Activated naive CD4-positive, alpha-beta T cell treated with anti-CD3 and anti-CD28 coated beads, Interleukin-2, amount 50 U/mL, for 24 hours (primary cell): ENCODE data around the gene PRKN.

Experiments
- H3K27ac Mint-ChIP-seq: one replicate; pipeline ENCODE4 v1.8.0; 2021; ENCODE audit warnings: mild to moderate bottlenecking, mixed read lengths
- H3K27me3 Mint-ChIP-seq: one replicate; pipeline ENCODE4 v1.8.0; 2021; ENCODE audit warnings: mixed read lengths
- H3K36me3 Mint-ChIP-seq: one replicate; pipeline ENCODE4 v1.8.0; 2021; ENCODE audit warnings: mixed read lengths
- H3K4me1 Mint-ChIP-seq: one replicate; pipeline ENCODE4 v1.8.0; 2021; ENCODE audit warnings: mixed read lengths
- H3K4me3 Mint-ChIP-seq: one replicate; pipeline ENCODE4 v1.8.0; 2021; ENCODE audit warnings: mild to moderate bottlenecking, mixed read lengths
- H3K9me3 Mint-ChIP-seq: one replicate; pipeline ENCODE4 v1.8.0; 2021; ENCODE audit warnings: mixed read lengths

Gene PRKN

GRCh38 chr6:161458201-161458951 is 1269.2 kb downstream of the PRKN start:
- no peak overlapping the region for H3K27ac Mint-ChIP-seq
- H3K4me1 Mint-ChIP-seq = peaks cover 7% of the 10 kb centered on the region
- no peaks in the 10 kb centered on the region for H3K36me3 Mint-ChIP-seq
- no peak overlapping the region for H3K4me3 Mint-ChIP-seq
- H3K27me3 Mint-ChIP-seq = no peaks in the 10 kb centered on the region
- H3K9me3 Mint-ChIP-seq = no peaks in the 10 kb centered on the region

DNA sequence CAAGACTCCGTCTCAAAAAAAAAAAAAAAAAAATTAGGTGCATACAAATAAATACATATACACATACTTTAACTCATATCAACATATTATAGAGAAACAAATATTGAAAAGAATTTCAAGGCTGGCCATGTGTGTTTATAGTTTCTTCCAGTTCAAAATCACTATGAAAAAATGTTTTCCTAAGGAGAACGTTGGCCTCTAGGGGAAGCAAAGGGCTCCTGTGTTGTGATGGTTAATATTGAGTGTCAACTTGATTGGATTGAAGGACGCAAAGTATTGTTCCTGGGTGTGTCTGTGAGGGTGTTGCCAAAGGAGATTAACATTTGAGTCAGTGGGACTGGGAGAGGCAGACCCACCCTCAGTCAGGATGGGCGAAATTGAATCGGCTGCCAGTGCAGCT is 1271.7 kb downstream of the PRKN start:
- peaks cover 7% of the 10 kb centered on the region for H3K4me1 Mint-ChIP-seq
- no peak overlapping the region for H3K4me3 Mint-ChIP-seq
- H3K27ac Mint-ChIP-seq = no peak overlapping the region
- no peaks in the 10 kb centered on the region for H3K9me3 Mint-ChIP-seq
- no peaks in the 10 kb centered on the region for H3K27me3 Mint-ChIP-seq
- no peaks in the 10 kb centered on the region for H3K36me3 Mint-ChIP-seq

- H3K4me3 Mint-ChIP-seq = no peak overlapping the region
- no peaks in the 10 kb centered on the region for H3K27me3 Mint-ChIP-seq
- H3K36me3 Mint-ChIP-seq = no peaks in the 10 kb centered on the region
- no peak overlapping the region for H3K27ac Mint-ChIP-seq
- H3K9me3 Mint-ChIP-seq = no peaks in the 10 kb centered on the region
- H3K4me1 Mint-ChIP-seq = no peaks in the 10 kb centered on the region
Observed at GRCh38 chr6:161453558-161453957, 1274.0 kb downstream of the PRKN start.

DNA sequence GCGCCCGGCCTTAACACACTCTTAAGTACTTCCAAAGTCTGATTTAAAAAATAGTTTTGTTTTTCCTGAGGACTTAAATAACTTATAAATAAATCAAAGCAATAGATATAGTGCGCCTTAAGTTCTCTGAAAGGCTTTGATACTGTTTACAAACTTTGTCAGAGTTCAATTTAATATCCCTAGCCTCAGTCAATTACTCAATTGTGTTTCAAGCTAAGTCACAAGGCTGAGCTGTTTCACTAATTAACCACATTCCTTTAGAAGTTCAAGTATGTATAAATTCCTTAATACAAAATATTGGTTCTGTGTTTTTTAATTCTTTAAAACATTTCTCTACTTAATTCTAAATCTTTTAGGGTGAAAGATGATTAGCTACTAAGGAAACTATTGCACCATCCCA is 1275.3 kb downstream of the PRKN start:
- Mint-ChIP-seq H3K4me1 (no peaks in the 10 kb centered on the region), H3K36me3 (no peaks in the 10 kb centered on the region), H3K9me3 (no peaks in the 10 kb centered on the region), H3K27me3 (no peaks in the 10 kb centered on the region), H3K27ac (no peak overlapping the region), H3K4me3 (no peak overlapping the region)

- Mint-ChIP-seq H3K27me3 (no peaks in the 10 kb centered on the region), H3K4me1 (no peaks in the 10 kb centered on the region), H3K36me3 (no peaks in the 10 kb centered on the region), H3K27ac (no peak overlapping the region), H3K9me3 (no peaks in the 10 kb centered on the region), H3K4me3 (no peak overlapping the region)
Observed at GRCh38 chr6:161449521-161449920, 1278.0 kb downstream of the PRKN start.

DNA sequence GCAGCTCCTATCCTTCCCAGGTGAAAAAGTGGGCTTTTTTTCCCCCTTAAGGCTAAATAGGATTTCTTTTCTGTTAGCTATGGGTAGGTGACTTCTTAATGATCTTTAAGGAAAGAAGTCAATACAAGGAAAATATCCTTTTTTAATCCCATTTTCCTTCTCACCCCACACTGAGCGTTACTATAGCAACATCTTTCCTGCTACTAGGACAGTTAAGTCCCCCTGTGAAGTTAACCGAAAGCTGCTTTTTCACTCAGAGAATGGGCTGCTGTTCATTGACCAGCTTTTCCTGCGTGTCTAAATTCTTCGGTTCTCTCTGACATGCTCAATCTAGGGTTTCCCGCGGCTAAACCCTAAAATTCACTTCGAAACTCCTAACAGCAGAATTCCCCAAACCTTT is 1280.6 kb downstream of the PRKN start:
- H3K4me3 Mint-ChIP-seq = no peak overlapping the region
- no peak overlapping the region for H3K27ac Mint-ChIP-seq
- H3K27me3 Mint-ChIP-seq = no peaks in the 10 kb centered on the region
- H3K9me3 Mint-ChIP-seq = no peaks in the 10 kb centered on the region
- H3K36me3 Mint-ChIP-seq = no peaks in the 10 kb centered on the region
- no peaks in the 10 kb centered on the region for H3K4me1 Mint-ChIP-seq

- no peak overlapping the region for H3K4me3 Mint-ChIP-seq
- no peak overlapping the region for H3K27ac Mint-ChIP-seq
- H3K27me3 Mint-ChIP-seq = no peaks in the 10 kb centered on the region
- H3K36me3 Mint-ChIP-seq = no peaks in the 10 kb centered on the region
- H3K4me1 Mint-ChIP-seq = no peaks in the 10 kb centered on the region
- no peaks in the 10 kb centered on the region for H3K9me3 Mint-ChIP-seq
Observed at GRCh38 chr6:161446296-161446925, 1281.2 kb downstream of the PRKN start.

GRCh38 chr6:161445021-161445799 is 1282.4 kb downstream of the PRKN start:
- H3K36me3 Mint-ChIP-seq = no peaks in the 10 kb centered on the region
- H3K4me3 Mint-ChIP-seq = no peak overlapping the region
- no peaks in the 10 kb centered on the region for H3K4me1 Mint-ChIP-seq
- no peak overlapping the region for H3K27ac Mint-ChIP-seq
- no peaks in the 10 kb centered on the region for H3K27me3 Mint-ChIP-seq
- no peaks in the 10 kb centered on the region for H3K9me3 Mint-ChIP-seq

DNA sequence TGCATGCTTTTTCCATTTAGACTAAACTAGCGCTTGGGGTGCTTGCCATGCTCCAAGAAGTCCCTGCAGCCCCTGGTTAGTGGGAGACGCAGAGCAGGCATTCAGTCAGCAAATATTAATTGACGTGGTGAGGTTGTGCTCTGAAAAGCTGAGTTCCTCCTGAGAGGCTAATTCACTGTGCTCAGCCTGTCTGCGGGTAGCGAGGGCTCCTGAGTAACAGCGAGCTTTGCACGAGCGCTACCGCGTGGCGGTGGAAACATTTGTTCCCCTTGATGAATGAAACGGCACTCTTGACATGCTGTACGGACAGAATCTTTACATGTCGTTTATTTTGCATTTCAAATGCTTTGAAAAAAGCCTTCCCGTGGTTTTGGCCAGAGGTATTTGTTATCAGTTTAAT is 1283.1 kb downstream of the PRKN start:
- no peaks in the 10 kb centered on the region for H3K9me3 Mint-ChIP-seq
- H3K27me3 Mint-ChIP-seq = no peaks in the 10 kb centered on the region
- no peaks in the 10 kb centered on the region for H3K36me3 Mint-ChIP-seq
- no peak overlapping the region for H3K4me3 Mint-ChIP-seq
- no peak overlapping the region for H3K27ac Mint-ChIP-seq
- H3K4me1 Mint-ChIP-seq = no peaks in the 10 kb centered on the region

DNA sequence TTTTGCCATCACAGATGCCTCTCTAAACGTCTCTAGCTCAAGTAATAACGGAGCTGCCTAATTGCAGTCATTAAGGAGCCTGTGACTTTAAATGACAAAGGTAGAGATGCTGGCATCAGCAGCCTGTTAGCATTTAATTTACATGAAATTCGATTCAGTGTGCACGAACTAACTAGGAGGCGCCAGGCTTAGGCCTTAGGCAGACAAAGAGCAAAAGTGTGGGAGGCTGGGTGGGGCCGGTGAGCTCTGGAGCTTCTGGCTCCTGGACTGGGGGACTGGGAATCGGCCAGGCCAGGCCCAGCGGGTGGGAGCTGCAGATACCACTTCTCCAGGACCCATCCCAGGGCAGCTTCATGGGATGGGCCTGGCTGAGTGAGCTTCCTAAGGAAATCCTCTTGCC is 1283.7 kb downstream of the PRKN start:
- H3K9me3 Mint-ChIP-seq = no peaks in the 10 kb centered on the region
- H3K36me3 Mint-ChIP-seq = no peaks in the 10 kb centered on the region
- no peaks in the 10 kb centered on the region for H3K27me3 Mint-ChIP-seq
- no peak overlapping the region for H3K4me3 Mint-ChIP-seq
- no peaks in the 10 kb centered on the region for H3K4me1 Mint-ChIP-seq
- no peak overlapping the region for H3K27ac Mint-ChIP-seq

DNA sequence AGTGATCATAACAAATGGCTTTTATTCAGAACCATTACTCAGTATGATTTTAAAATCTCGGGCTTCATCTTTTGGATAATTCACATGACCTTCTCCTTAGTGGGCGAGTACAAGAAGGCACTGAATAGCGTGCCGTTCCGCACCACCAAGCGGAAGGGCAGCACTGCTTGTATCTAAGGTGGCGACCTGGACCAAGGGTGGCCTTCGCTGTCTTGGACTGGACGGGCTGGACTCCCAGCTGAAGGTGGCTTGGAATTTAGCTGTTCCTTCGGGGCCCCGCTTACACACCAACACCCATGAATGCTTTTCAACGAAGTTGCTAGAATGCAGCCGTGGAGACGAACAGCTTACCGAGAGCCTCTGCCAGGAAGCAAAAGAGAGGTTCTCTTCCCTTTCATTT is 1285.1 kb downstream of the PRKN start:
- H3K4me1 Mint-ChIP-seq = no peaks in the 10 kb centered on the region
- H3K9me3 Mint-ChIP-seq = no peaks in the 10 kb centered on the region
- no peaks in the 10 kb centered on the region for H3K27me3 Mint-ChIP-seq
- H3K27ac Mint-ChIP-seq = no peak overlapping the region
- no peak overlapping the region for H3K4me3 Mint-ChIP-seq
- H3K36me3 Mint-ChIP-seq = no peaks in the 10 kb centered on the region

DNA sequence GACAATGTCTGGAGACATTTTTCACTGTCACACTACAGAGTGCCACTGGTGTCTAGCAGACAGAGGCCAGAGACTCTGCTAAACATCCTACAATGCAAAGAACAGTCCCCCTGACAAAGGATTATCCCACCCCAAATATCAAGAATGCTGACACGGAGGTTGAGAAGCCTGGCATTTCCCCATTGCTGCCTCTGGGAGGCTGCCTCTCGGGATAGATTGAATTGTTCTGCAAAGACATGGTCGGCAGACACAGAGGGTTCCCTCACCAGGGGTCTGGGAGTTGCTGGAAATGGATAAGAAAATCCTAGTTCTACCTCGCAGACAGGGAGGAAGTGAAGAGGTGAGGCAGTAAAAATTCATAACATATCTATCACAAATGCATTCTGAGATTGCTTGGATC is 1287.3 kb downstream of the PRKN start:
- no peak overlapping the region for H3K27ac Mint-ChIP-seq
- no peaks in the 10 kb centered on the region for H3K9me3 Mint-ChIP-seq
- no peaks in the 10 kb centered on the region for H3K36me3 Mint-ChIP-seq
- no peaks in the 10 kb centered on the region for H3K27me3 Mint-ChIP-seq
- H3K4me3 Mint-ChIP-seq = no peak overlapping the region
- no peaks in the 10 kb centered on the region for H3K4me1 Mint-ChIP-seq

DNA sequence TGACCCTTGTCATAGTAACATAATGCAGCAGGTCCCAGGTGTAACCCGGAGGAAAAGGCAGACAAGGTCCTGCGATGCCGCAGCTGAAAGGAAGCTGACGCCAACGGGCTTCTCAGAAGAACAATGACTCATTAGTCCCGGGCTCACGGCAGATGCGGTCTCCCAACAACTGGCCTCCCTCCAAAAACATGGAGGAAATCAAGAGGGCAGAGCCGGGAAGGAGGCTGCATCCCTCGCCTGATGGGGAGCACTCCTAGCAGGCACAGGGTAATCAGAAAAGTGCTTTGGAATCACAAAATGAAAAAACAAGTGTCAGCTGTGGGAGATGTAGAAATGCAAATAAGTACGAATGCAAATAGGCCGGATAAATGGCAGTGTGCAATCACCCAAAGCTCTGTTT is 1288.5 kb downstream of the PRKN start:
- H3K36me3 Mint-ChIP-seq = no peaks in the 10 kb centered on the region
- H3K27me3 Mint-ChIP-seq = no peaks in the 10 kb centered on the region
- H3K27ac Mint-ChIP-seq = no peak overlapping the region
- no peak overlapping the region for H3K4me3 Mint-ChIP-seq
- no peaks in the 10 kb centered on the region for H3K4me1 Mint-ChIP-seq
- no peaks in the 10 kb centered on the region for H3K9me3 Mint-ChIP-seq

DNA sequence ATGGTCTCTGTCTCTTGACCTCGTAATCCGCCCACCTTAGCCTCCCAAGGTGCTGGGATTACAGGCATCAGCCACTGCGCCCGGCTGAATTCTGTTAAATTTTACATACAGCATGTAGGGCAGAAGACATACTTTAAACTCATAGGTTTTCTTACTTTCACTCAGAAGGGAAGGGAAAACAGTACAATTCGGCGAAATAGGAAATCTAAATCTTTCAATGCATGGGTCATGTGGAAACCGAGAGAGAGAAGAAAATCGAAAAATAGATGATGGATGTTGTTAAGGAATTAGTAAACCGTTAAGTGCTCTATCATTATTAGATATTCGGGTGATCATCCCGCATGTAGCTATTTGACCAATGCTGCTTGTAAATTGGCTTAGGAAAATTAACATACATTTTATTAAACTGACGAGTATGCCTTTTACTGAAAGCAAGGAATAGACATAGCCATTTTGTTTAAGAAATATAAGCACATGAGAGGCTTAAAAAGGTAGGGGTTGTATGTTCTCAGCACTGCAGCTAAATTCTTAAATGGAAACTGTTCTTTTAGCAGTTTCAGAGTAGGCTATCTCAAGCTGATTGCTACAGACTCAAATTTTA is 1289.0 kb downstream of the PRKN start:
- Mint-ChIP-seq H3K27ac (no peak overlapping the region), H3K4me1 (no peaks in the 10 kb centered on the region), H3K36me3 (no peaks in the 10 kb centered on the region), H3K4me3 (no peak overlapping the region), H3K9me3 (no peaks in the 10 kb centered on the region), H3K27me3 (no peaks in the 10 kb centered on the region)

DNA sequence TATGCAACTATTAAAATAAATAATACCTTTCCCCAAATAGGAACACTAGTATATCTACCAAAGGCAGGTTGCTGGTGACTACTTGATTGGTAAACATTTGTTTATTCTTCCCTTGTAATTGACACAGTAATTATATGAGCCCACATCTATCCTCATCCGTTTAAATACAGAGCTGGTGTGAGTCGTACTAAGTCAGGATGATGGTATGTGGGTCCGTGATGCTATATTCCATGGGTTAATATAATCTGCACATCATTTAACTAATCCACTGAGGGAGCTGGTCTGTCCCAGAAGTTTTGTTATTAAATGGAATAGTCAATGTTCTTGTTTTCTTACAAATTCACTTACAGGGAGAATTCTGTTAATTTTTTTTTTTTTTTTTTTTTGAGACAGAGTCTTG is 1289.7 kb downstream of the PRKN start:
- no peaks in the 10 kb centered on the region for H3K4me1 Mint-ChIP-seq
- no peak overlapping the region for H3K27ac Mint-ChIP-seq
- no peaks in the 10 kb centered on the region for H3K27me3 Mint-ChIP-seq
- no peak overlapping the region for H3K4me3 Mint-ChIP-seq
- H3K9me3 Mint-ChIP-seq = no peaks in the 10 kb centered on the region
- H3K36me3 Mint-ChIP-seq = no peaks in the 10 kb centered on the region
